ENCODE measurements around the gene VSIG10.

DNA sequence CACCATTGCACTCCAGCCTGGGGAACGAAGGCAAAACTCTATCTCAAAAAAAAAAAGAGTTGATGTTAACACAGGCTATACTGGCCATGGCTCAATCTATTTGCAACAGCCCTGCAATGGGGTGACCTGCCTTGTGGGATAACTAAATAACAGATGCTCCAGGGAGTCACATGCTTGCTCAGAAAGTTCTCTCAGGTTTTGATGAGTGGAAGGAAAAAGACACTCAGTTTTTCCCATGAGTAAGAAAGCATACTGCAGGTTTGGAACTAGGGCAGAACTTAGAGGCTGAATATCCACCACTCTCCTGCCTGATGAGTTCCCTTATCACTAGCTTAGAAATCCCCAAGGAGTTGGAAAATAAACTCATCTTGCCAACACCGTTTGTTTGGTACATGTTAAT lies 59.7 kb downstream of the VSIG10 start:
- TF ChIP-seq, protein P1, sequence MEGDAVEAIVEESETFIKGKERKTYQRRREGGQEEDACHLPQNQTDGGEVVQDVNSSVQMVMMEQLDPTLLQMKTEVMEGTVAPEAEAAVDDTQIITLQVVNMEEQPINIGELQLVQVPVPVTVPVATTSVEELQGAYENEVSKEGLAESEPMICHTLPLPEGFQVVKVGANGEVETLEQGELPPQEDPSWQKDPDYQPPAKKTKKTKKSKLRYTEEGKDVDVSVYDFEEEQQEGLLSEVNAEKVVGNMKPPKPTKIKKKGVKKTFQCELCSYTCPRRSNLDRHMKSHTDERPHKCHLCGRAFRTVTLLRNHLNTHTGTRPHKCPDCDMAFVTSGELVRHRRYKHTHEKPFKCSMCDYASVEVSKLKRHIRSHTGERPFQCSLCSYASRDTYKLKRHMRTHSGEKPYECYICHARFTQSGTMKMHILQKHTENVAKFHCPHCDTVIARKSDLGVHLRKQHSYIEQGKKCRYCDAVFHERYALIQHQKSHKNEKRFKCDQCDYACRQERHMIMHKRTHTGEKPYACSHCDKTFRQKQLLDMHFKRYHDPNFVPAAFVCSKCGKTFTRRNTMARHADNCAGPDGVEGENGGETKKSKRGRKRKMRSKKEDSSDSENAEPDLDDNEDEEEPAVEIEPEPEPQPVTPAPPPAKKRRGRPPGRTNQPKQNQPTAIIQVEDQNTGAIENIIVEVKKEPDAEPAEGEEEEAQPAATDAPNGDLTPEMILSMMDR (IDR thresholded peaks at IDR 0.05): no peak
- TF ChIP-seq, protein P2, sequence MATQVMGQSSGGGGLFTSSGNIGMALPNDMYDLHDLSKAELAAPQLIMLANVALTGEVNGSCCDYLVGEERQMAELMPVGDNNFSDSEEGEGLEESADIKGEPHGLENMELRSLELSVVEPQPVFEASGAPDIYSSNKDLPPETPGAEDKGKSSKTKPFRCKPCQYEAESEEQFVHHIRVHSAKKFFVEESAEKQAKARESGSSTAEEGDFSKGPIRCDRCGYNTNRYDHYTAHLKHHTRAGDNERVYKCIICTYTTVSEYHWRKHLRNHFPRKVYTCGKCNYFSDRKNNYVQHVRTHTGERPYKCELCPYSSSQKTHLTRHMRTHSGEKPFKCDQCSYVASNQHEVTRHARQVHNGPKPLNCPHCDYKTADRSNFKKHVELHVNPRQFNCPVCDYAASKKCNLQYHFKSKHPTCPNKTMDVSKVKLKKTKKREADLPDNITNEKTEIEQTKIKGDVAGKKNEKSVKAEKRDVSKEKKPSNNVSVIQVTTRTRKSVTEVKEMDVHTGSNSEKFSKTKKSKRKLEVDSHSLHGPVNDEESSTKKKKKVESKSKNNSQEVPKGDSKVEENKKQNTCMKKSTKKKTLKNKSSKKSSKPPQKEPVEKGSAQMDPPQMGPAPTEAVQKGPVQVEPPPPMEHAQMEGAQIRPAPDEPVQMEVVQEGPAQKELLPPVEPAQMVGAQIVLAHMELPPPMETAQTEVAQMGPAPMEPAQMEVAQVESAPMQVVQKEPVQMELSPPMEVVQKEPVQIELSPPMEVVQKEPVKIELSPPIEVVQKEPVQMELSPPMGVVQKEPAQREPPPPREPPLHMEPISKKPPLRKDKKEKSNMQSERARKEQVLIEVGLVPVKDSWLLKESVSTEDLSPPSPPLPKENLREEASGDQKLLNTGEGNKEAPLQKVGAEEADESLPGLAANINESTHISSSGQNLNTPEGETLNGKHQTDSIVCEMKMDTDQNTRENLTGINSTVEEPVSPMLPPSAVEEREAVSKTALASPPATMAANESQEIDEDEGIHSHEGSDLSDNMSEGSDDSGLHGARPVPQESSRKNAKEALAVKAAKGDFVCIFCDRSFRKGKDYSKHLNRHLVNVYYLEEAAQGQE (IDR thresholded peaks at IDR 0.05; ENCODE audit: insufficient read depth in 1 of 2, low read depth in 2 of 2, low read length in 1 of 2): no peak
- TF ChIP-seq TCF7L2 (IDR thresholded peaks at IDR 0.05; ENCODE audit: low read depth, low read length) (no peak), POLR2AphosphoS5 (IDR thresholded peaks at IDR 0.05; ENCODE audit: low read depth, low read length) (no peak), SIN3A (IDR thresholded peaks at IDR 0.05; ENCODE audit: borderline replicate concordance, insufficient read depth, low read depth, low read length) (no peak)

Data from Panc1 (cell line).